Stimulated activated CD4-positive, alpha-beta T cell treated with anti-CD3 and anti-CD28 coated beads, Interleukin-1b, Interleukin-23, amount 100 ng/mL, for 1 hour (primary cell): Measurements from ENCODE around the gene PLSCR3.

ENCODE experiments used
- DNase-seq, 2 donors: peaks; one replicate each; pipeline ENCODE4 v3.0.0-alpha.2; 2020; ENCODE audit warnings: low read depth in 2 of 2

PLSCR3 gene

DNA sequence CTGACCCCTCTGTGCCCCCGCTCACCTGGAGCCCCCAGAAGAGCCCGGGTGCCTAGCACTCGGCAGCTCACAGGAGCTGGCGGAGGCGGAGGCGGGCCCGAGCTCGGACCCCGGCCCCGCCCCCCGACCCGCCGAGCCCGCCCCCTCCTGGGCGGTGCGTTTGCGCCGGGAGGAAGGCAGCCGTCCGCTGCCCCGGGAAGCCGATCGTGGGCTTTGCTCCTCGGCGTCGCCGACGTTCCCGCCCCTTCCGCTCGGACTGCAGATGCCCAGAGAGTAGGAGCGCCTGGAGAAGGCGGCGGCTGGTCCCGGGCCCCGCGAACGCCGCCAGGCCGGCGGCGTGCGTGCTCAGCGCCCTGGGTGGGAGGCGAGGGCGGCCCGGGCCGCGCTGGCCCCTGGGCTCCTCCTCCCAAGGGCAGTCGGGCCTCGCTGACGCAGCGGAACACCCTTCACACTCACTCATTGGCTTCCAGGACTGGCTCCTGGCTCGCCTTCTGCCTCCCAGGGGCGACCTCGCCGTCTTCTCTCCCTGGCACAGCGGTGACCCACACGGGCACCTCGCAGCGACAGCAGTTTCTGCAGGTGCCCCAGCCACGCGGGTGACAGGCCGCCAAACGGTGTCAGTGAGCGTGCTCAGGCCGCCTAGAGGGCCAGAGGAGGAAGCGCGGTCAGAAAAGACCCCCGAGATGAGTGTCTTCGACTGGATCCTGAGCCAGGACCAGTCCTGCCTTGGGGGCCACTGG lies at the start of gene PLSCR3:
Gene PLSCR3, minus strand, starts transcription at position 74 of the 740 bp plus-strand sequence. CDS start 415 bp downstream, outside the sequence.
- peak; percentile 52 to 78 for DNase-seq

DNA sequence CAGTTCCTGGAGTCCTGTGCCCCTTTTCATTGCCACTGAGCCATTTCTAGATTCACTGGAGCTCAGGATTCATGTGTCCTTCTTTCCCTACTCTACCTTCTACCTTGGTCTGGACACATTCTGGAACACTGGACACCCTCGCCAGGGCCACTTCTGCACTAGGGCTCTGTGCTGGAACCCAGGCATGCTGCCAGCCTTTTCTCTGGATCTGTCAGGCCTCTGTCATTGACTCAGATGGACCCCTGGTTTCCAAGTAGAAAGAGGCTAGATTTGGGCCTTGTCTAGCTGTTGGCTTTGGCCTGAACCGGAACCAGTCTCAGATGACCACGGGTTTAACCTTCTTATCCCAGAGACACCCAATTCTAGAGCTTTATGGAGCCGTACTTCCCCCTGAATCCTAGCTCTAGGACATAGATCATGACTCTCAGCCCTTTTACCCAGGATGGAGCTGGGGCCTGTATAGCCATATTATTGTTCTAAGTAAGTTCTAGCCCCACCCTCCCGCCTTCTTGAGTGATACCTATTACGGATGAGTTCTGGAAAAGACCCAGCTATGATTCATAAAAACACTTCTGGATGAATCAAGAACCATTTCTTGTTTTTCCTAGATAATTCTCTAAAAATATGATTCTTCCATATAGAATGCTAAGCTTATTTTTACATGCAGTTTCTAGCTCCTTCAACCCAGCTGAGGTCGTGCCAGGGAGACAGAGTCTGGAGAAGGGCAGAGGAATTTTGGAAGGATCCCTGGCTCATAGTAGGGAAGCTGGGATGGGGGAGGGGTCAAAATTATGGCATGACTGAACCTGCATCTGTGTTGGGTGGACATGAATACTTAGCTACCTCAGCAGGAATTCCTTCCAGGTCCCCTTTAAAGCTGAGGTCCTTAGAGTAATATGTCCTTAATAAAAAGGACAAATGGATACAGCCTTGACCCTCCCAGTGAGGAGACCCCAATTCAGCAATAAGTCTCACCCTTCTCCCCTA lies 49.5 kb upstream of the PLSCR3 start:
- no peak for DNase-seq

DNA sequence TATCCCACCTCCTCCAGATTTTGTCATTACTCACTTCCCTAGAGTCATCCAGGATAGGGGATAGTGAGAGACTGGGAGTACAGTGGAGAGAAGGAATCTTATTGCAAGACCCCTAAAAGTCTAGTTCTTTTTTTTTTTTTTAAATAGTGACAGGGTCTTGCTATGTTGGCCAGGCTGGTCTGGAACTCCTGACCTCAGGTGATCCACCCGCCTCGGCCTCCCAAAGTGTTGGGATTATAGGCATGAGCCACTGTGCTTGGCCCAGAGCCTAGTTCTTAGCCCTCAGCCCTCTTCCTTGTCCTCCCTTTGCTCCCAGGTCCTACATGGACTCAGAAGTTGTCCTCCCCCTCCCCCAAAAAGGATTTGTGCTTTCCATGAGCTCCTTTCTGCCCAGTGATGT lies 47.8 kb upstream of the PLSCR3 start:
- no peak for DNase-seq

DNA sequence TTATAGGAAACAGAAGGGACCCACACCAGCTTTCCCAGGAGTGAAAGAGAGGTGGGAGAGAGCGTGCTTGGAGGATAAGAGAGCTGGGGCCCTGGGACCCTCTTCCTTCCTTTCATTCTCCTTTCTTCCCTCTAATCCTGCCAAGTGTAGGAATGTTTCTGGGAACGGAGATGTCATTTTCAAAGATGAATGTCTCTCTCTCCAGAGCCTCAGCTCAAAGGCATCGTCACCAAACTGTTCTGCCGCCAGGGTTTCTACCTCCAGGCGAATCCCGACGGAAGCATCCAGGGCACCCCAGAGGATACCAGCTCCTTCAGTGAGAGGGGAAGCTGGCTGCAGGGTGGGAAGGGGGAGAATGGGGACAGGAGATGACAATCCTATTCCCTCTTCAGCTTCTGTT lies 46.9 kb upstream of the PLSCR3 start:
- DNase-seq, result no peak

DNA sequence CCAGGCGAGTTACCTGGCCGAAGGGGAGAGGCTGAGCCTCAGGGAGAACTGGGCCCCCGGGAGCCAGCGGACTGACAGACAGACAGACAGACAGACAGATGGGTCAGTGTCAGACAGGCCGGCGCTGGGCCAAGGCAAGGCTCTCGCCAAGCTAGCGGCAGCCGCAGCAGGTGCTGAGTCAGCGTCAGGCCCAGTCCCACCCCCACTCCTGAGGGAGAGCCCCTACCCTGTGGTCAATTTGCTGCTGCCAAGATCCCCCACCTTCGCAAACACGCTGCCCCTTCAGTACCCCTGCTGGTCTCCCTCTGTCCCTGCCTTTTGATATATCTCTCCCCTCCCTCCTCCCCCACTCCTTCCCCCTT lies 46.5 kb upstream of the PLSCR3 start:
- DNase-seq, result no peak

DNA sequence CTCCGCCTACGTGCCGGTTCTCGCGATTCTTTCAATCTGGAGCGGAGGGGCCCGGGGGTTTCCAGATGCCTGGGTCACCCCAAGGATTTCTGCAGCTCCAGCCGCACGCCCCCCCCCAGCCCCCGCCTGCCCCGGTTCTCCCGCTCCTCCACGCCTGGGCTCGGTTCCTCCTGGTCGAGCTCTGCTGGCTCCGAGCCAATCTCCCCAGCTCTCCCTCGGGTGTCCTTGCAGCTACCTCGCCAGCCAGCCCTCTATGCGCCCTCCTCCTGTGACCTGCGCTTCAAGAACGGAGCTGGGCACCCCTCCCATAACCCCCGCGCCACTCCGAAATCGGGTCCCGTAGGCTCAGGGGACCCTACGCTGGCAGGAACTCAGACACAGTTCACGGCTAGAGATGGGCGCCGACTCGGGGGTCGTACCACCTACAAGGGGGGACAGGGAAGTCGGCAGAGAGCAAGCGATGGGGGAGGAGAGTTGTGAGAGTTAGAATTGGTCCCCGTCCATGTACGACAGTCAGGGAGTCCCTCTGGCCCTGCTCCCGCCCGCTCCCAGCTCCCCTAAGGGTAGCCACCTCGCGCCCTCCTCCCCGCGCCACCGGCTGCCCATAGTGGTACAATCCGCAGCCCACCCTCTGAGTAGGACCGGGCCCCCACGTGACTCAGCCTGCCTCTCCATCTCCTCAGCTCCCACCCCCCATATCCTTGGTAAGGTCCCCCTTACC lies 45.9 kb upstream of the PLSCR3 start:
- DNase-seq, result no peak

DNA sequence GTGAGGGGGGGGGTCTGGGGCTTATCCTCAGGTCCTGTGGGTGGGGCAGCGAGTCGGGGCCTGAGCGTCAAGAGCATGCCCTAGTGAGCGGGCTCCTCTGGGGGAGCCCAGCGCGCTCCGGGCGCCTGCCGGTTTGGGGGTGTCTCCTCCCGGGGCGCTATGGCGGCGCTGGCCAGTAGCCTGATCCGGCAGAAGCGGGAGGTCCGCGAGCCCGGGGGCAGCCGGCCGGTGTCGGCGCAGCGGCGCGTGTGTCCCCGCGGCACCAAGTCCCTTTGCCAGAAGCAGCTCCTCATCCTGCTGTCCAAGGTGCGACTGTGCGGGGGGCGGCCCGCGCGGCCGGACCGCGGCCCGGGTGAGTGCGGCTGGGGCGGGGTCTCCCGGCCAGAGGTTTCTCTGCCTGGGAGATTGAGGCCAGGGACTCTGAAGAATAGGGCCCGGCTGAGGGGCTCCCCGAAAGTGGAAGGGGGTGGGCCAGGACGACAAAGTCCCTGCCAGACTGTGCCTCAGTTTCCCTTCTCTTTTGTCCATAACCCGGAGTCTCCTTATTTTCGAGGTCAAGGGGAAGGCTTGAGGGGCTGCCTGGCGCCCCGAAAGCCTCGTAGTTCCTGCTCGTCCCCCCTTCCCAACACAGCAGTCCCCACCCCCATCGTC lies 45.3 kb upstream of the PLSCR3 start, which contains the start of gene FGF11:
Gene FGF11, plus strand, starts transcription at position 51 of the 651 bp plus-strand sequence. Its CDS starts 109 bp downstream, at position 160.
- DNase-seq, result no peak

DNA sequence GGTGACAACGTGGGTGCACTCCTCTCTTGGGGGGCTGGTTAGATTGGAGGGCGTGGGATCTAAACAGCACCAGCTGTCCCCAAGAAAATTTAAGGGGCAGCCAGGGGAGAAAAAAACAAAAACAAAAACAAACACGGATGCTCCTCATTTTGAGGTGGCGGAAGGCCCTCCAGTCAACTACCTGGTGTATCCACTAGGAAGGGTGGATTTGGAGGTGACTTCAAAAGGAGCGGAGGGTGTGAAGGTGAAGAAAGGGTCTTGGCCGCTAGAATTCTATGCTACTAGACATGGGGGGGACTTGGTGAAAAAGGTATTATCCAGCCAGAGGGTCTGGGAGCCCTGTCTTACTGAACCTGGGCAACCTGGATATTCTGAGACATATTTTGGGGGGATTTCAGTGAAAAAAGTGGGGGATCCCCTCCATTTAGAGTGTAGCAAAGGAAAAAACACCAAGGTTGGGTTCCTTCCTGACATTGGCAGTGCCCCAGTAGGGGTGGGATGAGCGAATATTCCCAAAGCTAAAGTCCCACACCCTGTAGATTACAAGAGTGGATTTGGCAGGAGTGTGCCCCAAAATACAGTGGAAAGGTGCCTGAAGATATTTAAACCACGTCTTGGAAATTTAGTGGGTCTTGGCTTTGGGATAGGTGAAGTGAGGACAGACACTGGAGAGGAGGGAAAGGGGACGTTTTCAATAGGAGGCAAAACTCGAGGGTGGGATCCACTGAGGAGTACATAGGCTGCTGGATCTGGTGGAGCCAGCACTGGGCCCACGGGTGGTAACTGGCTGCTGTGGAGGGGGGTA lies 44.5 kb upstream of the PLSCR3 start:
- no peak for DNase-seq

DNA sequence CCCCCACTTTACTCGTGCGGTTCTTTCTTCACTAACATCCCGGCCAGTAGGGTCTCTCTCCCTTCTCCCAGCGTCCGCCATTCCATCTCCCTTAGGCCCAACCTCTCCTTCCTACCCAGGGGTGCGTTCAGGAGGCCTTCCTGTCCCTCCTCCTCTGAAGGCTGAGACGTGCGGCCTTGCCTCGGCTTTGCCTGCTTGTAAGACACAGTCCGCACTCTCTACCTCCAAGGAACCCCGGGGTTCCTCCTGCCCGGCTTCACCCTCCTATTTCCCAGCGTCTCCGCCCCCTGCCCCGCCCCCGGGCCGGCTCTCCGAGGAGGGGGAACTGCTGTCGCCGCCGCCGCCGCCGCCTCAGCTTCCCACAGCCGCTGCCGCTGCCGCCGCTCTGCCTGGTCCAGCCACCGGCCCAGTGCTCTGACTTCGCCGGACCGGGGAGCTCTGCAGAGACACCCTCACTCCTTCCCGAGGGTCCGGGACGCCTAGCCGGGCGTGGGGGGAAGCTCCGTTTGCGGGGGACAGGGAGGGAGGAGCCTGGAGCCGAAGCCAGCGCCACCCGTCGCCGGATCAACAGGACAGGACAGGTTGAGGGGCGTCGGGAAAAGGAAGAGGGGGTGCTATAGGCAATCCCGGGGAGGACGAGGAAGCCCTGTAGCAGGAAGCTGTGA lies 43.8 kb upstream of the PLSCR3 start:
- DNase-seq, result peak; percentile 16 to 48

DNA sequence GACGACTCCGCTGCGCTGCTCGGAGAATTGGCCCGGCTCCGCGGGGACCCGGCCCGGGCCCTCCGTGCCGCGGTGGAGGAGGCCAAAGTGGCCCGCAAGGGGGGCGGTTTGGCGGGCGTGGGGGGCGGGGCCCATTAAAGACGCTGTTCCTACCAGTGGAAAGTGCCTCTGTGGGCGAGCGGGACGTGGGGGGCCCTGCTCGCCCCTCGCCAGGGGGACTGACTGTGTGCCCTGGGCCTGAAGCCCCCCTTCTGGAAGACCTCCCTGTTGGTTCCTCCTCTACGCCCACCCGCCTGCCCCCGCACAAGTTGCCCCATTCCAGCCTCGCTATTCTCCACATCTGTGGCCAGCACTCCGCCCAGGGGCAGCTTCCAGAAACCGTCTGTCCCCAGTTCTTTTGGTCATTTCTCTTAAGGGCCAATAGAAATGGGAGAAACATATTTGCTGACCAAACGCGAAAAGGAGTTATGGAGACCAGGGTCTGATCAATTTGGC lies 43.1 kb upstream of the PLSCR3 start:
- no peak for DNase-seq

DNA sequence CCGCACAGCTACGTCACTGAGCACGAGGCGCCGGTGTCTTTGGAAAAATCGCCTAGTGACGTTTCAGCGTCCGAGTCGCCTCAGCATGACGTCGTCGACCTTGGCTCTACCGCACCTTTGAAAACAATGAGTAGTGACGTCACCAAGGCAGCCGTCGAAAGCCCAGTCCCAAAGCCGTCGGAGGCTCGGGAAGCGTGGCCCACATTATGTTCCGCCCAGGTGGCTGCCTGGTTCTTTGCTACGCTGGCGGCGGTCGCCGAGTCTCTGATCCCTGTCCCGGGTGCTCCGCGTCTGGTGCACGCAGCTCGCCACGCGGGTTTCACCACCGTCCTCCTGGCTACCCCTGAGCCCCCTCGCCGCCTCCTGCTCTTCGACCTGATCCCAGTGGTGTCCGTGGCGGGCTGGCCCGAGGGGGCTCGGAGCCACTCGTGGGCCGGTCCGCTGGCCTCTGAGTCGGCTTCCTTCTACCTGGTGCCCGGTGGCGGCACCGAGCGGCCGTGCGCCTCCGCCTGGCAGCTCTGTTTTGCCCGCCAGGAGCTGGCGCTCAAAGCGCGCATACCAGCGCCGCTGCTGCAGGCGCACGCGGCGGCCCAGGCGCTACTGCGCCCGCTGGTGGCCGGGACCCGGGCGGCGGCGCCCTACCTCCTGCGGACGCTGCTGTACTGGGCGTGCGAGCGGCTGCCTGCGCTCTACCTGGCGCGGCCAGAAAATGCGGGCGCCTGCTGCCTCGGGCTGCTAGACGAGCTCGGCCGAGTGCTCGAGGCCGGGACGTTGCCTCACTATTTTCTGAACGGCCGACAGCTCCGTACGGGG lies 42.4 kb upstream of the PLSCR3 start:
- DNase-seq, result peak; percentile 53 to 65

DNA sequence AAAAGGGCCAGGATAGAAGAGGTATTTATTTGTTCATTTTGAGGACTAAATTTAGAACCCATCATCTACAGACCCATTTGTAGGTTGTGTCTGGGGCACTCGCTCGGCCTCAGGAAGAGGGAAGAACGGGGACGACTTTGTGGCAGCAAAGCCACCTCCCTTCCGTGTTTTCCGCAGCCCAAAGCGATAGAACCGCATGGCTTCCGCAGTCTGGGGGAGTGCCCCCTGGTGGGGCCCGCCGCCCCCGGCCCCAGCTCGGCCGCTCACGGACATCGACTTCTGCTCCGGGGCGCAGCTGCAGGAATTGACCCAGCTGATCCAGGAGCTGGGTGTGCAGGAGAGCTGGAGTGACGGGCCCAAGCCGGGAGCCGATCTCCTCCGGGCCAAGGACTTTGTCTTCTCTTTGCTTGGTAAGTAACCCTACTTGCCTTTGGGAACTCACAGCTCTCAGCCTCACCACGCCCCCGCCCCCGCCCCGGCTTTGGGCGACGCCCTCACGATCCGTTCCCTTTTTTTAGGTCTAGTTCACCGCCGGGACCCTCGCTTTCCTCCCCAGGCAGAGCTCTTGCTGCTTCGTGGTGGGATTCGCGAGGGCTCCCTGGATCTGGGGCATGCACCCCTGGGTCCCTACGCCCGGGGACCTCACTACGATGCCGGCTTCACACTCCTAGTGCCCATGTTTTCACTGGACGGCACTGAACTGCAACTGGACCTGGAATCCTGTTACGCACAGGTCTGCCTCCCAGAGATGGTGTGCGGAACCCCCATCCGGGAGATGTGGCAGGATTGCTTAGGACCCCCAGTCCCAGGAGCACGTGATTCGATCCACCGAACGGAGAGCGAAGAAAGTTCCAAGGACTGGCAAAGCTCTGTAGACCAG lies 41.6 kb upstream of the PLSCR3 start:
- peak; percentile 18 to 27 for DNase-seq

DNA sequence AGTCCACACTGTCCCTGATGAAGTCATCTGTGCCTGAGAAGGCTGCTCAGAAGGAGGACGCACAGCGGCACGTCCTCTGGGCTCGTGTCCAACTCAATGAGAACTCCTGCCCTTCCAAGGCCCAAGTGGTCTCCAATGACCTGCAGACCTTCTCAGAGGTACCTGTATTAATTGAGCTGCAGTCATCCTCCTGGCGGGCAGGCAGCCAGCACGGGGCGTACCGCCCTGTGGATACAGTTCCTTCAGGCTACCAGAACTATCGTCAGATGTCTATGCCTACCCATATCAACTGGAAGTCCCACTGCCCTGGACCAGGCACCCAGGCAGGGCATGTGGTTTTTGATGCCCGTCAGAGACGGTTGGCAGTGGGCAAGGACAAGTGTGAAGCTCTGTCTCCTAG lies 38.0 kb upstream of the PLSCR3 start:
- DNase-seq, result no peak

DNA sequence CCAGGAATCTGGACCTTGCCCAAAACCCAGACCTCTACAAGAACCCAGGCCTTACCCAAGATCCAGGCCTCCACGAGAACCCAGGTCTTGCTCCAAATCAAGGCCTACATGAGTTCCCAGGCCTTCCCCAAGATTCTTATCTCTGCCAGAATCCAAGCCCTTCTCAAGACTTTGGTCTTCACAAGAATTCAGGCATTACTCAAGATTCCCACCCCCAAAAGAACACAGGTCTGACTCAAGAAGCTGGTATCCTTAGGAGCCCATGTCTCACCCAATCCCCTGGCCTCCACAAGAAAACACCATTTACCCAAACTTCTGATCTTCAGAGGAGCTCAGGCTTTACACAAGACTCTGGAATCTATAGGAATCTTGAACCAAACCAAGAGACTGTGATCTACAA lies 36.9 kb upstream of the PLSCR3 start:
- DNase-seq, result no peak

DNA sequence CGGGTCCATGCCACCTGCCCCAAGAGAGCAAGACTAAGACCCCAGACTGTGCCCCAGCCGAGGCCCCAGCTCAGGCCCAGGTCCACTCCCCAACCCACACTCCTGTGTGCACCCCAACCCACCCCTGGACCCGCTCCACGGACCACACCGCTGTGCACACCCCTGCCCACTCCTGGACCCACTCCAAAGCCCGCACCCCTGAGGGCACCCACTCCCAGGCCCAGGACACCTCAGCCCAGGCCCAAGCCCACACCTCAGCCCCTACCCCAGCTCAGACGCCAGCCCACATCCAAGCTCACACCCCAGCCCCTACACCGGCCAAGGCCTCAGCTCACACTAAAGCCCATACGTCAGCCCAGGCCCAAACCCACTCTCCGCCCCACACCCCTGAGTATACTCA lies 35.4 kb upstream of the PLSCR3 start:
- DNase-seq, result no peak

DNA sequence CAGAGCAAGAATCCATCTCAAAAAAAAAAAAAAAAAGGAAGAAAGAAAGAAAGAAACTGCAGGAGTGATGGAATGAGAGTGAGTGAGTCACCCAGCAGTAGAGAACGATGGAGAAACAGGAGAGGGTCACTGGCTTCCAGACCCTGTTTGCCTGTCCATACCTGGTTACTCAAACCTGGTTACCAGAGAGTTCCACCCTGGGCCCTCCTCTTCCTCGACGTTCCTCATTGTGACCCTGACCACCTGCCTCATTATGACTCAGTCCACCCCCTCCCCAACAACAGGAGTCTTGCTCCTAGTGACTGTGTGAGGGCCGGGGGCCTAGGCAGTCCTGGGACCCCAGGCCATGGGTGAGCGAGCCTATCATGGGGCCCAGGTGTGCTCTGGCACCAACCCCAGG lies 34.2 kb upstream of the PLSCR3 start, which contains the start of gene SPEM3:
Gene SPEM3, plus strand, starts transcription at position 301 of the 400 bp plus-strand sequence. Its CDS starts 46 bp downstream, at position 347.
- DNase-seq, result no peak

DNA sequence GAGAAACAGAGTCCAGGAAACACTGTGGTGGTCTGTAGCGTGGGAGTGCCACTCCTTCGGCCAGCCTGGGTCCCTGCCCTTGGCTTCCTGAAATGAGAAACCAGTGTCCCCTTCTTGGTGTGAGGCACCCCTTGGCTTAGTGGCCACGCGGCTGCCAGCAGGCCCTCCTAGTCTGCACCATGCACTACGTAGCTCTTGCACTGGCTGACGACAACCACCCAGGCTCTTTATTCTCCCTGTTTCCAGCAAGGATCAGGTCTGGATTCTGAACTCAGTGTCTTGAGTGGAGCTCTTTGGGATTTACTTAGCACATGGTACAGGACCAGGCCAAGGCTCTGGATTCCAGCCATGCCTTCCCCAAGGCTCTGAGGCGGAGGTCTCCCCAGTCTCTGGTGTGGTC lies 33.2 kb upstream of the PLSCR3 start:
- DNase-seq, result no peak

DNA sequence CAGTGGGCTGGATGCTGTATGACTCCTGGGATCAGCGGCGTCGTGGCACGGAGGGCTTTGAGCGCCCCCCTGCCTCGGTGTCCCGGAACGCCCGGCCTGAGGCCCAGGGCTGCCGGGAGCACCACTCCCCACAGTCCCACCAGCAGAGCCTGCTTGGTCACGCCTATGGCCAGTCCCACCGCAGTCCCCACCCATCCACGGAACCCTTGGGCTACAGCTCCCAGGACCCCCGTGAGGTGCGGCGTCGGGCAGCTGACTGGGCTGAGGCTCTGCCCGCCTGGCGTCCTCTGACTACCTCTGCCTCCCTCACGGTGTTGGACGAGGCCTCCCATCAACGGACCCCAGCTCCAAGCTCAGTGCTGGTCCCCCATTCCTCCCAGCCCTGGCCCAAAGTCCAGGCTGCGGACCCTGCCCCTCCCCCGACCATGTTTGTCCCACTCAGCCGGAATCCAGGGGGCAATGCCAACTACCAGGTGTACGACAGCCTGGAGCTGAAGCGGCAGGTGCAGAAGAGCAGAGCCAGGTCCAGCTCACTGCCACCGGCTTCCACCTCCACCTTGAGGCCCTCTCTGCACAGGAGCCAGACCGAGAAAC lies 32.7 kb upstream of the PLSCR3 start:
- DNase-seq, result no peak
